ENCODE data around the gene SLC13A3.

SLC13A3 gene

DNA sequence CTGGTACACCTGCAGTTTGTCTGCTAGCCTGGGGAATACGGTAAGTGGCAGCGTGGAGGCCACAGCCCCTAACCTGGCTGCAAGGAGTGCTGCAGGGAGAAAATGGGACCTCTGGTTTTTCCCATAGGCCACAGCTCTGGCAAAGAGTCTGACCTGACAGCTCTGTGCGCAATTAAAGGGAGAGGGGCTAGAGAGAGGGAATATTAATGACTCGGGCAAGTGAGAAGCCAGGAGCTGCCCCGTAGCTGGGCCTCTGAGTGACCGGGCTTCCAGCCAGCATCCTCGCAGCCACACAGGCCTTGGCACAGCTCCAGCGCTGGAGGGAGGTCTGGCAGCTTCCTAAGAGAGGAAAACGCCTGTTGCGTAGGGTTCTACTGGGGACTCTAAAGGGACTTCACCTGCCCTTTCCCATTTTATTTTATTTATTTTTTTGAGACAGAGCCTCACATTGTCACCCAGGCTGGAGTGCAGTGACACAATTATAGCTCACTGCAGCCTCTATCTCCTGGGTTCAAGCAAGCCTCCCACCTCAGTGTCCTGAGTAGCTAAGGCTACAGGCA lies 82.6 kb downstream of the SLC13A3 start:
- no peak overlapping the region for H3K27ac ChIP-seq (ENCODE audit: low read depth, low read length)
- no peak overlapping the region for H3K4me2 ChIP-seq (ENCODE audit: low read length)
- H3K9me3 ChIP-seq (ENCODE audit: control insufficient read depth, insufficient read depth, low read length): no peaks in the 10 kb centered on the region
- H3K27me3 ChIP-seq (ENCODE audit: control insufficient read depth, low read length): peaks cover 6% of the 10 kb centered on the region
- no peaks in the 10 kb centered on the region for H3K79me2 ChIP-seq (ENCODE audit: control insufficient read depth, low read length)
- no peaks in the 10 kb centered on the region for H3K36me3 ChIP-seq (ENCODE audit: control insufficient read depth, low read length)
- H3K4me1 ChIP-seq (ENCODE audit: control insufficient read depth, low read length): no peaks in the 10 kb centered on the region
- no peaks in the 10 kb centered on the region for H3K9me2 ChIP-seq (replicated peaks; ENCODE audit: control insufficient read depth, low read length)
- no peak overlapping the region for H3K4me3 ChIP-seq (ENCODE audit: low read length)
- TF ChIP-seq EZH2phosphoT487 (IDR thresholded peaks at IDR 0.05; ENCODE audit: borderline replicate concordance, low read length): no peak
- TF ChIP-seq, protein P1, sequence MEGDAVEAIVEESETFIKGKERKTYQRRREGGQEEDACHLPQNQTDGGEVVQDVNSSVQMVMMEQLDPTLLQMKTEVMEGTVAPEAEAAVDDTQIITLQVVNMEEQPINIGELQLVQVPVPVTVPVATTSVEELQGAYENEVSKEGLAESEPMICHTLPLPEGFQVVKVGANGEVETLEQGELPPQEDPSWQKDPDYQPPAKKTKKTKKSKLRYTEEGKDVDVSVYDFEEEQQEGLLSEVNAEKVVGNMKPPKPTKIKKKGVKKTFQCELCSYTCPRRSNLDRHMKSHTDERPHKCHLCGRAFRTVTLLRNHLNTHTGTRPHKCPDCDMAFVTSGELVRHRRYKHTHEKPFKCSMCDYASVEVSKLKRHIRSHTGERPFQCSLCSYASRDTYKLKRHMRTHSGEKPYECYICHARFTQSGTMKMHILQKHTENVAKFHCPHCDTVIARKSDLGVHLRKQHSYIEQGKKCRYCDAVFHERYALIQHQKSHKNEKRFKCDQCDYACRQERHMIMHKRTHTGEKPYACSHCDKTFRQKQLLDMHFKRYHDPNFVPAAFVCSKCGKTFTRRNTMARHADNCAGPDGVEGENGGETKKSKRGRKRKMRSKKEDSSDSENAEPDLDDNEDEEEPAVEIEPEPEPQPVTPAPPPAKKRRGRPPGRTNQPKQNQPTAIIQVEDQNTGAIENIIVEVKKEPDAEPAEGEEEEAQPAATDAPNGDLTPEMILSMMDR (IDR thresholded peaks at IDR 0.05; ENCODE audit: low read depth, low read length, poor library complexity, severe bottlenecking): no peak
- no peaks in the 10 kb centered on the region for H4K20me1 ChIP-seq (ENCODE audit: control insufficient read depth, insufficient read depth, low read depth, low read length)
- no peaks in the 10 kb centered on the region for H3F3A ChIP-seq (ENCODE audit: control insufficient read depth, insufficient read depth)

DNA sequence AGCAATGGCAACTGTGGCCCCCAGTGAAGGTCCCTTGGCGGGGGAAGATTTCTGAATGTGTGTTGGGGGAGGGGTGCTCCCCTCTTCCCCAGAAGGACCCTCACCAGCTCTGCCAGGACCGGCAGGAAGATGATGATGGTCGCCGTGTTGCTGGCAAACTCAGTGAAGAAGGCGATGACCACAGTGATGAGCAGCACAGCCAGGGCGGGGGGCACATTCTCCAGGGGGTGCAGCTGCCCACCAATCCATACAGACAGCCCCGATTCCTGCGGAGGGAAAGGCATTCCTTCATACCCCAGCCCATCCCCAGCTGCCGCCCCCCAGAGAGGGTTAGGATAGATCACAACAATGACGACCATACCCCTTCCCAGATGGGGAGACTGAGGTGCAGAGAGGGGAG lies 85.1 kb downstream of the SLC13A3 start:
- Histone ChIP-seq H3K27ac (ENCODE audit: low read depth, low read length) (no peak overlapping the region), H3K36me3 (ENCODE audit: control insufficient read depth, low read length) (no peaks in the 10 kb centered on the region), H3K4me2 (ENCODE audit: low read length) (no peak overlapping the region), H3K27me3 (ENCODE audit: control insufficient read depth, low read length) (peaks cover 6% of the 10 kb centered on the region; the same call in 1 of the 2 replicates), H3K4me3 (ENCODE audit: low read length) (no peak overlapping the region), H4K20me1 (ENCODE audit: control insufficient read depth, insufficient read depth, low read depth, low read length) (no peaks in the 10 kb centered on the region), H3K9me3 (ENCODE audit: control insufficient read depth, insufficient read depth, low read length) (no peaks in the 10 kb centered on the region), H3K79me2 (ENCODE audit: control insufficient read depth, low read length) (no peaks in the 10 kb centered on the region), H3K4me1 (ENCODE audit: control insufficient read depth, low read length) (peaks cover 4% of the 10 kb centered on the region; the same call in 1 of the 2 replicates), H3F3A (ENCODE audit: control insufficient read depth, insufficient read depth) (no peaks in the 10 kb centered on the region), H3K9me2 (replicated peaks; ENCODE audit: control insufficient read depth, low read length) (no peaks in the 10 kb centered on the region)
- TF ChIP-seq EZH2phosphoT487 (IDR thresholded peaks at IDR 0.05; ENCODE audit: borderline replicate concordance, low read length): no peak
- TF ChIP-seq, protein P1 (IDR thresholded peaks at IDR 0.05; ENCODE audit: low read depth, low read length, poor library complexity, severe bottlenecking): no peak

DNA sequence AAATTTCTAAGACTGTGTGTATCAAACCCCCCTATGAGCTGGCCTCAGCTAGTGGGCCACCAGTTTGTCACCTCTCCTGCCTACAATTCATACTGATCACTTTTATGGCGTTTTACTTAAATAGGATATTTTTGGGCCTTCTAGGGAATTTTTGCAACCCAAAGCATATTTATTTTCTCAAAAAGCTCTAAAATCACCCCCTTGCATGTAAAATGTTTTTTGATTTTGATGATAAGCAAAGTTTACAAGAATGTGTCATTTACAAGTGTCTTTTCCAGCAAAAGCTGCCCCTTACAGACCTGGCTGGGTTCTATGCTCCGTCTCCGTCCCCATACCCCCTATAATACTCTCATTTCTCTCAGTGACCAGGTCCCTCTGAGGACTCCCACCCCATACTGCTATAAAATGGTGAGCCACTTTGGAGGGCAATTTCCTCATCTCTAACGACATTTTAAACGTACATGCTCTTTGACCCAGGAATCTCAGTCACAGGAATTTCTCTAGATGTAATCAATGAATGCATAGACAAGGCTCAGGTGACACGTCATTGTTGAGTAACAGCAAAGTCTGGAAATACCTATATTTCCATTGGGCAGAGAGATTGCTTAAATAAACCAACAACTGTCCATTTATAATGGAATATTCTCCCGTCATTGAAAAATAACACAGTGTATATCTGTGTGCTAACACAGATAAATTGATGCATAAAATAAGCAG lies 86.9 kb downstream of the SLC13A3 start:
- no peaks in the 10 kb centered on the region for H3K9me3 ChIP-seq (ENCODE audit: control insufficient read depth, insufficient read depth, low read length)
- H3K9me2 ChIP-seq (replicated peaks; ENCODE audit: control insufficient read depth, low read length): no peaks in the 10 kb centered on the region
- H3K27me3 ChIP-seq (ENCODE audit: control insufficient read depth, low read length): peaks cover 3% of the 10 kb centered on the region; the same call in 1 of the 2 replicates
- TF ChIP-seq EZH2phosphoT487 (IDR thresholded peaks at IDR 0.05; ENCODE audit: borderline replicate concordance, low read length): no peak
- TF ChIP-seq, protein P1 (IDR thresholded peaks at IDR 0.05; ENCODE audit: low read depth, low read length, poor library complexity, severe bottlenecking): no peak
- no peak overlapping the region for H3K27ac ChIP-seq (ENCODE audit: low read depth, low read length)
- no peak overlapping the region for H3K4me2 ChIP-seq (ENCODE audit: low read length)
- no peaks in the 10 kb centered on the region for H4K20me1 ChIP-seq (ENCODE audit: control insufficient read depth, insufficient read depth, low read depth, low read length)
- no peak overlapping the region for H3K4me3 ChIP-seq (ENCODE audit: low read length)
- H3K4me1 ChIP-seq (ENCODE audit: control insufficient read depth, low read length): peaks cover 4% of the 10 kb centered on the region; the same call in 1 of the 2 replicates
- no peaks in the 10 kb centered on the region for H3F3A ChIP-seq (ENCODE audit: control insufficient read depth, insufficient read depth)
- H3K79me2 ChIP-seq (ENCODE audit: control insufficient read depth, low read length): no peaks in the 10 kb centered on the region
- H3K36me3 ChIP-seq (ENCODE audit: control insufficient read depth, low read length): no peaks in the 10 kb centered on the region

All from DOHH2 (cell line).